ENCODE data around the gene HEMGN.

HEMGN gene

GRCh38 chr9:97908705-97909104 lies 29.3 kb downstream of the HEMGN start:
- Histone ChIP-seq H3K27me3 (no peaks in the 10 kb centered on the region), H3K4me1 (peaks cover 34 to 55% (median 49%) of the 10 kb centered on the region in 10 experiments), H3K36me3 (peaks cover 49 to 75% (median 65%) of the 10 kb centered on the region in 11 experiments), H3K9ac (no peak overlapping the region), H3K27ac (peak overlapping the region in 5 of 11 experiments; percentile 53 to 75 (median 72); a peak in 9 of 22 replicates), H3K9me3 (replicated peaks in 1 of 11) (no peaks in the 10 kb centered on the region), H3K4me2 (peak overlapping the region in 6 of 11 experiments; percentile 43 to 89 (median 78); a peak in 9 of 22 replicates), H3K4me3 (no peak overlapping the region), H4K20me1 (peaks cover 0 to 46% (median 21%) of the 10 kb centered on the region in 11 experiments; a peak in 11 of 22 replicates)
- no peak for TF ChIP-seq Cebpa-rat (IDR thresholded peaks at IDR 0.05)

DNA sequence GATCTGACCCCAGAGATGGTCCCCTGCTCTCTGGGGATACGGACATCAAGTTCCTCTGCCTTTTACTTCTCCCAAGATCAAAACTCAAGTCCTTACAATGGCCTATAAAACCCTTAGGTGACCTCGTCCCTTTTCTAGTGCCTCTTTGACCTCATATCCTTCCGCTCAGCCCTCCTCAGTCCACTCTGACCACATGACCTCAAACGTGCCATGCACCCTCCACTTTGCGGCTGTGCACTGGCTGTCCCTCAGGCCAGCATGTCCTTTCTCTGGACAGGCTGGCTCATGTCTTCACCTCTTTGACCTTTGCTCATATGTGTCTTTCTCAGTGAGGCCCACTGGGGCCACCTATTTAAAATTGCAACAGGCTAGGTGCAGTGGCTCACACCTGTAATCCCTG lies 30.3 kb downstream of the HEMGN start:
- Histone ChIP-seq H3K9ac (peak overlapping the region in 8 of 11 experiments; percentile 9 to 69 (median 47); a peak in 10 of 22 replicates), H3K4me2 (peak overlapping the region; percentile 63 to 92 (median 75)), H4K20me1 (peaks cover 0 to 46% (median 21%) of the 10 kb centered on the region in 11 experiments; a peak in 11 of 22 replicates), H3K4me3 (peak overlapping the region in 3 of 10 experiments; percentile 2 to 27 (median 9); a peak in 3 of 20 replicates), H3K27me3 (no peaks in the 10 kb centered on the region), H3K36me3 (peaks cover 38 to 72% (median 57%) of the 10 kb centered on the region in 11 experiments), H3K9me3 (replicated peaks in 1 of 11) (no peaks in the 10 kb centered on the region), H3K27ac (peak overlapping the region in 10 of 11 experiments; percentile 50 to 83 (median 68); a peak in 19 of 22 replicates), H3K4me1 (peaks cover 34 to 57% (median 49%) of the 10 kb centered on the region in 10 experiments)
- no peak for TF ChIP-seq Cebpa-rat (IDR thresholded peaks at IDR 0.05)

GRCh38 chr9:97907046-97907445 lies 30.9 kb downstream of the HEMGN start:
- Histone ChIP-seq H3K9me3 (replicated peaks in 1 of 11) (no peaks in the 10 kb centered on the region), H3K4me2 (peak overlapping the region; percentile 63 to 92 (median 75))

DNA sequence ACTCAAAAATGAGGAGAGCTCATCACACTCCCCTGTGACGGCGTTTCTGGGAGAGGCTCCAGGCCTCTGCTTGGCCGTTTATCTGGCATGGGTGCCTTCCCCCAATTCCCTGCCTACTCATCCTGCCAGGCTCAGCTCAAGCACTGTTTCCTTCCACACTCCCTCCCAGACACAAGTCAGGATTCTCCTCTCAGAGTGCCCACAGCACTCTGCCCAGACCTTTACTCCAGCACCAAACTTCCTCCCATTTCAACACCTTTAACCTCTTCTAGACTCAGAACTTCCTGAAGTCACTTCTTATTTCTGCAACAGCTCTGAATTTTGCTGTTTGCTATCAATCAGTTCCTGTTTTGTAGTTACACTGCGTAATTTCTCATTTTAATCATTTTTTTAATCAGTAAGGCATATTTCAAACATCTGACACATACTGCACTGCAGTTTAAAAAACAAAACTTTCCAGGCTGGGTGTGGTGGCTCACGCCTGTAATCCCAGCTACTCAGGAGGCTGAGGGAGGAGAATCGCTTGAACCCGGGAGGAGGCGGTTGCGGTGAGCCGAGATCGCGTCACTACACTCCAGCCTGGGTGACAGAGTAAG lies 31.6 kb downstream of the HEMGN start:
- H3K9ac ChIP-seq: peak overlapping the region in 8 of 11 experiments; percentile 2 to 69 (median 48); a peak in 13 of 22 replicates
- H3K27me3 ChIP-seq: no peaks in the 10 kb centered on the region
- H3K4me2 ChIP-seq: peak overlapping the region; percentile 63 to 92 (median 75)
- H3K4me3 ChIP-seq: peak overlapping the region in 1 of 10 experiments; percentile 27; a peak in 1 of 20 replicates
- no peaks in the 10 kb centered on the region for H3K9me3 ChIP-seq (replicated peaks in 1 of 11)
- peaks cover 33 to 62% (median 54%) of the 10 kb centered on the region in 11 experiments for H3K36me3 ChIP-seq
- TF ChIP-seq Cebpa-rat (IDR thresholded peaks at IDR 0.05): peak in 2 of 11 experiments; percentile 24 to 52; a peak in 3 of 22 replicates
- H3K27ac ChIP-seq: peak overlapping the region in 10 of 11 experiments; percentile 34 to 83 (median 68); a peak in 20 of 22 replicates
- peaks cover 34 to 58% (median 49%) of the 10 kb centered on the region in 10 experiments for H3K4me1 ChIP-seq
- H4K20me1 ChIP-seq: peaks cover 0 to 46% (median 21%) of the 10 kb centered on the region in 11 experiments; a peak in 11 of 22 replicates

More at GRCh38 chr9:97907046-97907445, 30.9 kb downstream of the HEMGN start:
- Histone ChIP-seq H3K4me3 (peak overlapping the region in 6 of 10 experiments; percentile 2 to 27 (median 14); a peak in 3 of 20 replicates), H3K36me3 (peaks cover 36 to 68% (median 57%) of the 10 kb centered on the region in 11 experiments), H4K20me1 (peaks cover 0 to 46% (median 21%) of the 10 kb centered on the region in 11 experiments; a peak in 11 of 22 replicates), H3K4me1 (peaks cover 34 to 58% (median 49%) of the 10 kb centered on the region in 10 experiments), H3K27me3 (no peaks in the 10 kb centered on the region), H3K9ac (peak overlapping the region in 9 of 11 experiments; percentile 9 to 69 (median 43); a peak in 12 of 22 replicates), H3K27ac (peak overlapping the region in 10 of 11 experiments; percentile 50 to 83 (median 68); a peak in 19 of 22 replicates)
- 0 out of 22 replicates have a peak, but pooled peaks of 1 of the 11 experiments have one; percentile 7 for TF ChIP-seq Cebpa-rat (IDR thresholded peaks at IDR 0.05)

DNA sequence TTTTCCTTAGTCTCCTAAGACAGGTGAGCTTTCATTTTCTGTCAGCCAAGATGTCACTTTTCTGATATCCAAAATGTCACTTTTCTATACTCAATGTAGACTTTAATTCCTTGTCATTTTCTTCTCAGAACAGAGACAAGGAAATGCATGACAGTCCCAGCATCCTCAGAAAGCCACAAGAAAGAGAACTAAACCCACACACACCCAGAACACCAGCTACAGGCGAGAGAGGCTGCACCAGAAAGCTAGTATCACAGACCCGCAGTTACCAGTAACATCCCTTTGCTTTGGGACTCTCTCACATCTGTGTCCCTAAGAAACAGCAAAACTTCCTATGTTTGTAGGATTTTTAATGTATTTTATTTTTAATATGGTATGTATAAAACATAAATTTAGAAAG lies 32.7 kb downstream of the HEMGN start:
- peaks cover 23 to 54% (median 45%) of the 10 kb centered on the region in 11 experiments for H3K36me3 ChIP-seq
- TF ChIP-seq Cebpa-rat (IDR thresholded peaks at IDR 0.05): no peak
- no peak overlapping the region; a peak in 1 of 20 replicates for H3K4me3 ChIP-seq
- peak overlapping the region in 6 of 11 experiments; percentile 18 to 69 (median 54); a peak in 6 of 22 replicates for H3K9ac ChIP-seq
- H4K20me1 ChIP-seq: peaks cover 0 to 39% (median 21%) of the 10 kb centered on the region in 11 experiments; a peak in 11 of 22 replicates
- H3K27me3 ChIP-seq: no peaks in the 10 kb centered on the region
- H3K9me3 ChIP-seq (replicated peaks in 1 of 11): no peaks in the 10 kb centered on the region
- peak overlapping the region; percentile 63 to 92 (median 75) for H3K4me2 ChIP-seq
- peaks cover 34 to 58% (median 49%) of the 10 kb centered on the region in 10 experiments for H3K4me1 ChIP-seq
- peak overlapping the region in 6 of 11 experiments; percentile 61 to 83 (median 73); a peak in 10 of 22 replicates for H3K27ac ChIP-seq

GRCh38 chr9:97904725-97905124 lies 33.2 kb downstream of the HEMGN start:
- TF ChIP-seq Cebpa-rat (IDR thresholded peaks at IDR 0.05): no peak
- Histone ChIP-seq H3K36me3 (peaks cover 23 to 52% (median 44%) of the 10 kb centered on the region in 11 experiments), H3K27ac (peak overlapping the region in 4 of 11 experiments; percentile 72 to 83 (median 74); a peak in 3 of 22 replicates), H3K9me3 (replicated peaks in 1 of 11) (no peaks in the 10 kb centered on the region), H3K27me3 (no peaks in the 10 kb centered on the region), H3K4me1 (peaks cover 34 to 58% (median 49%) of the 10 kb centered on the region in 10 experiments), H3K4me2 (peak overlapping the region; percentile 63 to 92 (median 75); a peak in 21 of 22 replicates), H3K9ac (peak overlapping the region in 4 of 11 experiments; percentile 18 to 69 (median 58); a peak in 5 of 22 replicates), H4K20me1 (peaks cover 0 to 39% (median 21%) of the 10 kb centered on the region in 11 experiments; a peak in 11 of 22 replicates), H3K4me3 (no peak overlapping the region)

GRCh38 chr9:97903177-97903576 lies 34.8 kb downstream of the HEMGN start:
- Histone ChIP-seq H3K27ac (peak overlapping the region in 1 of 11 experiments; percentile 17; a peak in 1 of 22 replicates), H3K9ac (no peak overlapping the region), H3K27me3 (no peaks in the 10 kb centered on the region), H3K4me2 (peak overlapping the region in 3 of 11 experiments; percentile 2 to 16 (median 16); a peak in 1 of 22 replicates), H3K9me3 (replicated peaks in 1 of 11) (no peaks in the 10 kb centered on the region), H4K20me1 (peaks cover 0 to 39% (median 21%) of the 10 kb centered on the region in 11 experiments; a peak in 11 of 22 replicates), H3K36me3 (peaks cover 10 to 40% (median 30%) of the 10 kb centered on the region in 11 experiments; a peak in 21 of 22 replicates), H3K4me1 (peaks cover 34 to 44% (median 39%) of the 10 kb centered on the region in 10 experiments), H3K4me3 (no peak overlapping the region)
- no peak for TF ChIP-seq Cebpa-rat (IDR thresholded peaks at IDR 0.05)

GRCh38 chr9:97900738-97901565 lies 37.0 kb downstream of the HEMGN start:
- Histone ChIP-seq H3K27ac (no peak overlapping the region), H3K4me2 (no peak overlapping the region)

More at GRCh38 chr9:97900738-97901565, 37.0 kb downstream of the HEMGN start:
- H3K4me1 ChIP-seq: peaks cover 15 to 22% (median 18%) of the 10 kb centered on the region in 10 experiments
- no peak overlapping the region for H3K4me3 ChIP-seq
- H3K9ac ChIP-seq: no peak overlapping the region
- H3K9me3 ChIP-seq (replicated peaks in 1 of 11): no peaks in the 10 kb centered on the region
- H3K27me3 ChIP-seq: no peaks in the 10 kb centered on the region
- peaks cover 0 to 21% (median 10%) of the 10 kb centered on the region in 11 experiments; a peak in 11 of 22 replicates for H4K20me1 ChIP-seq
- peaks cover 4 to 39% (median 26%) of the 10 kb centered on the region in 11 experiments; a peak in 19 of 22 replicates for H3K36me3 ChIP-seq
- TF ChIP-seq Cebpa-rat (IDR thresholded peaks at IDR 0.05): no peak
